Medulla oblongata (tissue), 1 donor: ENCODE results near the gene FBF1.
"Not testable (repeated sequence)": the region's sequence is repeated elsewhere in the genome, so short reads cannot be mapped to it uniquely, and the experiment has no call there.

Experiments
- DNase-seq: peaks from one replicate; pipeline ENCODE4 v3.0.0-alpha.2; 2015; ENCODE audit errors: extremely low spot score

FBF1 gene

GRCh38 chr17:75875182-75875939 lies 65.5 kb downstream of the FBF1 start:
- DNase-seq = peak; percentile 64

- no peak for DNase-seq
Observed at GRCh38 chr17:75874323-75875181, 66.3 kb downstream of the FBF1 start.

- no peak for DNase-seq
Observed at GRCh38 chr17:75873587-75874322, 67.1 kb downstream of the FBF1 start.

- DNase-seq = peak; percentile 68
Observed at GRCh38 chr17:75872434-75873351, 68.1 kb downstream of the FBF1 start.

- DNase-seq = not testable (repeated sequence)
Observed at GRCh38 chr17:75870228-75870627, 70.6 kb downstream of the FBF1 start.

GRCh38 chr17:75869282-75870141 lies 71.3 kb downstream of the FBF1 start:
- peak; percentile 87 for DNase-seq

- DNase-seq = not testable (repeated sequence)
Observed at GRCh38 chr17:75868730-75869281, 72.0 kb downstream of the FBF1 start.

- not testable (repeated sequence) for DNase-seq
Observed at GRCh38 chr17:75865404-75866188, 75.2 kb downstream of the FBF1 start.

- DNase-seq = not testable (repeated sequence)
Observed at GRCh38 chr17:75864887-75865286, 76.0 kb downstream of the FBF1 start.

GRCh38 chr17:75864448-75864871 lies 76.4 kb downstream of the FBF1 start:
- DNase-seq = peak; percentile 24

GRCh38 chr17:75861927-75862317 lies 78.9 kb downstream of the FBF1 start:
- DNase-seq = no peak
